ENCODE data around the gene DPM2.

The DPM2 gene

DNA sequence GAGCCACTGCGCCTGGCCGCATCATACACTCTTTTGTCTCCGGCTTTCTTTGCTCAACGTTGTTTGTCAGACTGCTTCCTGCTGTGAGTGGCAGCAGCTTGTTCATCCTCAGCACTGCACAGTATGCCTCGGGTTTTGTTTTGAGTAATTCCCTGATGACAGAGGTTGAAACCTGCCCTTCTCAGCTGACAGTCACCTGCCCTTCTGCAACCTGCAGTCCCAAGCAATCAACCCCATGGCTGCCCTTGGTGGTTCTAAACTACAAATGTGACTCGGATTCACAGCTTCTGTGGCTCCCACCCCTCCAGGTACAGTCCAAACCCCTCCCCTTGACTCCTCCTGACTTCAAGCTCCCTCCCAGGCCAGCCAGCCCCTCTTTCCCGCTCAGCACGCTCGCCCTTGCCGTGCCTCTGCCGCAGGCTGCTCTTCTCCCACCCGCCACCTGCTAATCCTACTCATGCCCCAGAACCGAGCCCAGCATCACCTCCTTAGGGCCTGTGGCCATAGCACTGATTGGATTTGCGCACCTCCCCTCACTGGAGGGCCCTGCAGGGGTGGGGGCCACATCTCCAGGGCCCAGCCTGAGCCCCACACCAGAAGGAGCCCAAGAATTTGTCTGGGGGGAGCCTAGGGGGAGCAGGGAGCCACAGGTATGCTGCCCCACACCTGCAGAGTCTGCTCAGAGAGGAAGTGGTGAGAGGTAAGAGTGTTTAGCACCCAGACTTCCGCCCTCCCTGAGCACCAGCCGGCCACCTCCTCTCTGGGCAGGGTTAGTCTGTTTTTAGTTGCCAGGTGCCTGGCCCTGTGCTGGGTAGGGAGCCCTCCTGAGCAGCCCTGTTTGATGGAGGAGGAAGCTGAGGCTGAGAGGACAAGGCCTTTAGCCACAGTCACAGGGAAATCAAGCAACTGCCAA is 33.0 kb upstream of the DPM2 start:
- TF ChIP-seq TEAD4 (IDR thresholded peaks at IDR 0.05) (no peak), CREB1 (IDR thresholded peaks at IDR 0.05; ENCODE audit: low read depth) (no peak), FOXM1 (IDR thresholded peaks at IDR 0.05; ENCODE audit: borderline replicate concordance, low read depth) (no peak), NFIC (IDR thresholded peaks at IDR 0.05) (no peak), TCF12 (IDR thresholded peaks at IDR 0.05; ENCODE audit: low read depth) (no peak), YY1 (IDR thresholded peaks at IDR 0.05; ENCODE audit: low read depth) (no peak), CEBPB (IDR thresholded peaks at IDR 0.05) (no peak), RAD21 (IDR thresholded peaks at IDR 0.05; ENCODE audit: low read depth) (no peak), EP300 (IDR thresholded peaks at IDR 0.05; ENCODE audit: borderline replicate concordance) (no peak), MAX (IDR thresholded peaks at IDR 0.05) (no peak), TAF1 (IDR thresholded peaks at IDR 0.05; ENCODE audit: low read depth) (no peak), ZBTB7A (IDR thresholded peaks at IDR 0.05; ENCODE audit: low read depth) (no peak), EGR1 (IDR thresholded peaks at IDR 0.05) (no peak)
- TF ChIP-seq, protein P1, sequence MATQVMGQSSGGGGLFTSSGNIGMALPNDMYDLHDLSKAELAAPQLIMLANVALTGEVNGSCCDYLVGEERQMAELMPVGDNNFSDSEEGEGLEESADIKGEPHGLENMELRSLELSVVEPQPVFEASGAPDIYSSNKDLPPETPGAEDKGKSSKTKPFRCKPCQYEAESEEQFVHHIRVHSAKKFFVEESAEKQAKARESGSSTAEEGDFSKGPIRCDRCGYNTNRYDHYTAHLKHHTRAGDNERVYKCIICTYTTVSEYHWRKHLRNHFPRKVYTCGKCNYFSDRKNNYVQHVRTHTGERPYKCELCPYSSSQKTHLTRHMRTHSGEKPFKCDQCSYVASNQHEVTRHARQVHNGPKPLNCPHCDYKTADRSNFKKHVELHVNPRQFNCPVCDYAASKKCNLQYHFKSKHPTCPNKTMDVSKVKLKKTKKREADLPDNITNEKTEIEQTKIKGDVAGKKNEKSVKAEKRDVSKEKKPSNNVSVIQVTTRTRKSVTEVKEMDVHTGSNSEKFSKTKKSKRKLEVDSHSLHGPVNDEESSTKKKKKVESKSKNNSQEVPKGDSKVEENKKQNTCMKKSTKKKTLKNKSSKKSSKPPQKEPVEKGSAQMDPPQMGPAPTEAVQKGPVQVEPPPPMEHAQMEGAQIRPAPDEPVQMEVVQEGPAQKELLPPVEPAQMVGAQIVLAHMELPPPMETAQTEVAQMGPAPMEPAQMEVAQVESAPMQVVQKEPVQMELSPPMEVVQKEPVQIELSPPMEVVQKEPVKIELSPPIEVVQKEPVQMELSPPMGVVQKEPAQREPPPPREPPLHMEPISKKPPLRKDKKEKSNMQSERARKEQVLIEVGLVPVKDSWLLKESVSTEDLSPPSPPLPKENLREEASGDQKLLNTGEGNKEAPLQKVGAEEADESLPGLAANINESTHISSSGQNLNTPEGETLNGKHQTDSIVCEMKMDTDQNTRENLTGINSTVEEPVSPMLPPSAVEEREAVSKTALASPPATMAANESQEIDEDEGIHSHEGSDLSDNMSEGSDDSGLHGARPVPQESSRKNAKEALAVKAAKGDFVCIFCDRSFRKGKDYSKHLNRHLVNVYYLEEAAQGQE (IDR thresholded peaks at IDR 0.05; ENCODE audit: low read depth) = no peak
- TF ChIP-seq, protein P2, sequence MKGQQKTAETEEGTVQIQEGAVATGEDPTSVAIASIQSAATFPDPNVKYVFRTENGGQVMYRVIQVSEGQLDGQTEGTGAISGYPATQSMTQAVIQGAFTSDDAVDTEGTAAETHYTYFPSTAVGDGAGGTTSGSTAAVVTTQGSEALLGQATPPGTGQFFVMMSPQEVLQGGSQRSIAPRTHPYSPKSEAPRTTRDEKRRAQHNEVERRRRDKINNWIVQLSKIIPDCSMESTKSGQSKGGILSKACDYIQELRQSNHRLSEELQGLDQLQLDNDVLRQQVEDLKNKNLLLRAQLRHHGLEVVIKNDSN (IDR thresholded peaks at IDR 0.05) = no peak

DNA sequence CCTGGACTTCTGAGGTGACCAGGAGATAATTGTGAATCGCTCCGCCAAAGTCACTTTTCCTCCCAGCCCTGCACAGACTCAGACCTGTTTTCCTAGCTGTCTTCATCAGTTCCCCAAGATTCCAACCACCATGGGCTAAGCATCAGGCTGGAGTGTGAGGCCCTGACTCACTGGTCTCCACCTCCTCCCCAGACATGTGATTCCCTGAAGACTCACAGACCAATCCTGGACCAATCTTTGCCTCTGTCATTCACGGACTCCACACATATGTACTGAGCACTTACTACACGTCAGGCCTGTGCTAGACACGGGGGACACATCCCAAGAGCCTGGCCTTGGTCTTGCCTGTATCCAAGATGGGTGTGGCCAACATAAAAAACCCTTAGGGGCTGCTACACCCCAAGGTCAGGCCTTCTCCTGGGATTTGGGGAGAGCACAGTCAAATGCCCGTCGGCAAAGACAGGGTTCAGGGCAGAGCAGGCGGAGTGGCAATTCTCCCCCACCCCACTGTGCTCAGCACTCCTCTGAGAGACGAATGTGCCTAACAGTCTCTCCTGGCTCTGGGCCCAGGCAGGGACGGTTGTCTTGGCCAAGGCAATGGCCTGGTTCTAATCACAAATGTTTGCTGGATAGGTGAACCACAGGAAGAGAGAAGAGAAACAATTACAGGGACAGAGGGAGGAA is 31.2 kb upstream of the DPM2 start:
- TF ChIP-seq NFIC (IDR thresholded peaks at IDR 0.05) (peak; percentile 55), CREB1 (IDR thresholded peaks at IDR 0.05; ENCODE audit: low read depth) (no peak), CEBPB (IDR thresholded peaks at IDR 0.05) (no peak)
- TF ChIP-seq, protein P2 (IDR thresholded peaks at IDR 0.05) = no peak; the same call in 1 of the 2 replicates

DNA sequence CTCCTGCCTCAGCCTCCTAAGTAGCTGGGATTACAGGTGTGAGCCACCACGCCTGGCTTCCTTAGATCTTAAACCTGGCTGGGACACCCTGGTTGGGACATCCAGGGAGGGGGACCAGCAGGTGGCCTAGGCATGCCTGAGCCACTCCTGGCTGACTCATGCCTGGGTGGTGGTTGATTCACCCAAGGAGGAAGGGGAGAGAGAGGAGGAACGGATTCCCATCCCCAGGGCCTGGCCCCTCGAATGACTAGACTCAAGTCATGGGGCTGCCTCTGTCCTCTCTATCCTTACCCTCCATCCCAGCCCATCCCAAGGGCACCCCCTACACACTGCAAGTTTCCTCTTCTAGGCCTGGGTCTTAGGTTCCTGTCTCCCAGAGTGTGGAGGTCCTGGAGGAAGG is 30.4 kb upstream of the DPM2 start:
- no peak for TF ChIP-seq YY1 (IDR thresholded peaks at IDR 0.05; ENCODE audit: low read depth)
- no peak for TF ChIP-seq TCF12 (IDR thresholded peaks at IDR 0.05; ENCODE audit: low read depth)
- peak; percentile 44; the same call in 1 of the 2 replicates for TF ChIP-seq NFIC (IDR thresholded peaks at IDR 0.05)
- peak; percentile 49; the same call in 1 of the 2 replicates for TF ChIP-seq EP300 (IDR thresholded peaks at IDR 0.05; ENCODE audit: borderline replicate concordance)
- 0 out of 2 replicates have a peak, but pooled peaks have one; percentile 39 for TF ChIP-seq ZBTB7A (IDR thresholded peaks at IDR 0.05; ENCODE audit: low read depth)
- TF ChIP-seq, protein P2 (IDR thresholded peaks at IDR 0.05) = no peak
- no peak for TF ChIP-seq CREB1 (IDR thresholded peaks at IDR 0.05; ENCODE audit: low read depth)
- TF ChIP-seq TEAD4 (IDR thresholded peaks at IDR 0.05) = 0 out of 2 replicates have a peak, but pooled peaks have one; percentile 28
- TF ChIP-seq RAD21 (IDR thresholded peaks at IDR 0.05; ENCODE audit: low read depth) = no peak
- TF ChIP-seq MAX (IDR thresholded peaks at IDR 0.05) = 0 out of 2 replicates have a peak, but pooled peaks have one; percentile 32
- TF ChIP-seq TAF1 (IDR thresholded peaks at IDR 0.05; ENCODE audit: low read depth) = no peak

- no peak for TF ChIP-seq EGR1 (IDR thresholded peaks at IDR 0.05)
- no peak for TF ChIP-seq NFIC (IDR thresholded peaks at IDR 0.05)
- TF ChIP-seq TAF1 (IDR thresholded peaks at IDR 0.05; ENCODE audit: low read depth) = no peak
- no peak for TF ChIP-seq YY1 (IDR thresholded peaks at IDR 0.05; ENCODE audit: low read depth)
- no peak for TF ChIP-seq TCF12 (IDR thresholded peaks at IDR 0.05; ENCODE audit: low read depth)
Observed at GRCh38 chr9:127967151-127967809, 29.6 kb upstream of the DPM2 start.

DNA sequence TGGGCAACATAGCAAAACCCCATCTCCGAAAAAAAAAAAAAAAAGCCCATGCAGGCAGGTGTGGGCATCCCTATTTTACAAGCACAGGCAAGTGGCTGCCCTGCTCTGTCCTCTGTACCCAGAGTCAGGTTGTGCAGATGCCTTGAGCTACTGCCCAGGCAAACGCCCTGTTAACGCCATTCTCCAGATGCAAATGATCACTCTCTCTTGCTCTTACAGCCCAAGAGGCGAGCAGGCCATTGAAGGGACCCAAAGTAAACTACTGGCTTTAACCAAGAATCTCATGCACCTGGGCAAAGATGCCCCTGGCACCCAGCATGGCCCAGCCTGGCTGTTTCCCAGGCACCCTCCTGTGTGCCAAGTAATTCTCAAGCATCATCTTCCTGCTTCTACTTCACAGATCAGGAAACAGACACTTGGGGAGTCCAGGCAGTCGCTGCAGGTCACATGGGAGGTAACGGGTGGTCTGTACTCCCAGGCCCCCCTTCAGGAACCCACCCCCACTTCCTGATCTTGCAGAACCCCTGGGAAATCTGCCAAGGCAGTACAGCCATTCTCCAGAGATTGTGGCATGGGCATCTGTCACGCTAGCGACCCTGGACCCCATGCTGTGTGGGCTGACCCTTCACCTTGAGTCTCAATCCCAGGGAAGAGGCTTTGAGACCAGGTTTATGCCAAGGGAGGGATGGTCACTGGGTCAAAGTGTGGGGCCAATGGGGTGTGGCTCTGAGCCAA is 28.9 kb upstream of the DPM2 start:
- no peak for TF ChIP-seq RAD21 (IDR thresholded peaks at IDR 0.05; ENCODE audit: low read depth)
- no peak for TF ChIP-seq EP300 (IDR thresholded peaks at IDR 0.05; ENCODE audit: borderline replicate concordance)
- TF ChIP-seq TAF1 (IDR thresholded peaks at IDR 0.05; ENCODE audit: low read depth) = no peak
- no peak for TF ChIP-seq CEBPB (IDR thresholded peaks at IDR 0.05)
- TF ChIP-seq, protein P1 (IDR thresholded peaks at IDR 0.05; ENCODE audit: low read depth) = no peak
- no peak for TF ChIP-seq TCF12 (IDR thresholded peaks at IDR 0.05; ENCODE audit: low read depth)
- no peak for TF ChIP-seq CREB1 (IDR thresholded peaks at IDR 0.05; ENCODE audit: low read depth)
- no peak for TF ChIP-seq MAX (IDR thresholded peaks at IDR 0.05)
- TF ChIP-seq NFIC (IDR thresholded peaks at IDR 0.05) = no peak; the same call in 1 of the 2 replicates
- no peak for TF ChIP-seq YY1 (IDR thresholded peaks at IDR 0.05; ENCODE audit: low read depth)
- no peak for TF ChIP-seq TEAD4 (IDR thresholded peaks at IDR 0.05)
- no peak for TF ChIP-seq ZBTB7A (IDR thresholded peaks at IDR 0.05; ENCODE audit: low read depth)
- TF ChIP-seq FOXM1 (IDR thresholded peaks at IDR 0.05; ENCODE audit: borderline replicate concordance, low read depth) = no peak
- TF ChIP-seq, protein P2 (IDR thresholded peaks at IDR 0.05) = no peak
- TF ChIP-seq EGR1 (IDR thresholded peaks at IDR 0.05) = no peak
